Measurements from ENCODE around the gene KCNIP4. TPM values are rescaled to one million over a fixed set of nuclear protein-coding genes. Genes with fewer than 3 reads are reported as not detected.

KCNIP4 gene
- total and polyA plus RNA-seq, 9 of the 15 experiments (the other 6 are each of a cell fraction or from before 2014, with no cell fraction given): 0.25 to 0.41 TPM; not detected in 7

- in situ Hi-C loops (cut with MboI): no loop called here
- CTCF ChIA-PET (ENCODE audit: low intra/inter-chr PET ratio): no interaction called here
These were observed 66.3 kb downstream of the KCNIP4 start for GRCh38 chr4:21882051-21882839.

More at GRCh38 chr4:21882051-21882839, 66.3 kb downstream of the KCNIP4 start:
- no peaks in the 10 kb centered on the region for H3K9me3 ChIP-seq (replicated peaks; ENCODE audit: control insufficient read depth, insufficient read depth, low read depth, low read length)
- no peak overlapping the region for H3K9ac ChIP-seq (ENCODE audit: insufficient read depth in 1 of 2, low read depth in 2 of 2, low read length in 2 of 2)
- intact Hi-C loops (cut with micrococcal nuclease): no loop called here
- FAIRE-seq: no peak
- no peak overlapping the region for H3K27ac ChIP-seq (ENCODE audit: extremely low read depth, low read depth, low read length)
- H3K27me3 ChIP-seq (ENCODE audit: control insufficient read depth in 2 of 2, insufficient read depth in 2 of 2, low read length in 2 of 2): no peaks in the 10 kb centered on the region
- no peaks in the 10 kb centered on the region for H3K79me2 ChIP-seq (ENCODE audit: control insufficient read depth, insufficient read depth, low read length)
- no peaks in the 10 kb centered on the region for H3K4me1 ChIP-seq (replicated peaks in 1 of 2; ENCODE audit: control insufficient read depth in 2 of 2, insufficient read depth in 2 of 2, low read length in 2 of 2)
- no peak overlapping the region for H3K4me2 ChIP-seq (ENCODE audit: insufficient read depth, low read length)
- no peaks in the 10 kb centered on the region for H4K20me1 ChIP-seq (replicated peaks; ENCODE audit: control insufficient read depth, insufficient read depth, low read length)
- no TSS peak for BruUV-seq (replicated peaks)
- WGBS (ENCODE audit: insufficient coverage, low coverage, missing lambda C conversion rate): 0% methylated on average over 4 of the region's 4 CpGs
- no peak overlapping the region for H2AFZ ChIP-seq (ENCODE audit: low read depth, low read length)
- DNase-seq (ENCODE audit: extremely low read depth in 1 of 4, low spot score in 3 of 4): no peak
- no peak for ATAC-seq
- no peak overlapping the region for H3K4me3 ChIP-seq
- TF ChIP-seq ZNF57 (CRISPR knock-in tag; IDR thresholded peaks at IDR 0.05) (no peak), ZNF583 (CRISPR knock-in tag; IDR thresholded peaks at IDR 0.05) (no peak), RUNX1 (IDR thresholded peaks at IDR 0.05; ENCODE audit: low read depth) (no peak), TARDBP (IDR thresholded peaks at IDR 0.05) (no peak), ZBTB17 (CRISPR knock-in tag; IDR thresholded peaks at IDR 0.05) (no peak), CHD2 (IDR thresholded peaks at IDR 0.05; ENCODE audit: low read depth, low read length) (no peak), SNIP1 (IDR thresholded peaks at IDR 0.05; ENCODE audit: low read depth) (no peak), POLR2B (IDR thresholded peaks at IDR 0.05; ENCODE audit: low read depth, partially characterized antibody) (no peak), SMAD4 (CRISPR knock-in tag; conservative IDR thresholded peaks at IDR 0.05) (no peak), RBBP5 (IDR thresholded peaks at IDR 0.05; ENCODE audit: borderline replicate concordance, insufficient read depth, low read length, poor library complexity, severe bottlenecking) (no peak), PRMT5 (CRISPR knock-in tag; IDR thresholded peaks at IDR 0.05) (no peak), STAG1 (CRISPR knock-in tag; IDR thresholded peaks at IDR 0.05; ENCODE audit: borderline replicate concordance) (no peak)
- TF ChIP-seq, protein P1, sequence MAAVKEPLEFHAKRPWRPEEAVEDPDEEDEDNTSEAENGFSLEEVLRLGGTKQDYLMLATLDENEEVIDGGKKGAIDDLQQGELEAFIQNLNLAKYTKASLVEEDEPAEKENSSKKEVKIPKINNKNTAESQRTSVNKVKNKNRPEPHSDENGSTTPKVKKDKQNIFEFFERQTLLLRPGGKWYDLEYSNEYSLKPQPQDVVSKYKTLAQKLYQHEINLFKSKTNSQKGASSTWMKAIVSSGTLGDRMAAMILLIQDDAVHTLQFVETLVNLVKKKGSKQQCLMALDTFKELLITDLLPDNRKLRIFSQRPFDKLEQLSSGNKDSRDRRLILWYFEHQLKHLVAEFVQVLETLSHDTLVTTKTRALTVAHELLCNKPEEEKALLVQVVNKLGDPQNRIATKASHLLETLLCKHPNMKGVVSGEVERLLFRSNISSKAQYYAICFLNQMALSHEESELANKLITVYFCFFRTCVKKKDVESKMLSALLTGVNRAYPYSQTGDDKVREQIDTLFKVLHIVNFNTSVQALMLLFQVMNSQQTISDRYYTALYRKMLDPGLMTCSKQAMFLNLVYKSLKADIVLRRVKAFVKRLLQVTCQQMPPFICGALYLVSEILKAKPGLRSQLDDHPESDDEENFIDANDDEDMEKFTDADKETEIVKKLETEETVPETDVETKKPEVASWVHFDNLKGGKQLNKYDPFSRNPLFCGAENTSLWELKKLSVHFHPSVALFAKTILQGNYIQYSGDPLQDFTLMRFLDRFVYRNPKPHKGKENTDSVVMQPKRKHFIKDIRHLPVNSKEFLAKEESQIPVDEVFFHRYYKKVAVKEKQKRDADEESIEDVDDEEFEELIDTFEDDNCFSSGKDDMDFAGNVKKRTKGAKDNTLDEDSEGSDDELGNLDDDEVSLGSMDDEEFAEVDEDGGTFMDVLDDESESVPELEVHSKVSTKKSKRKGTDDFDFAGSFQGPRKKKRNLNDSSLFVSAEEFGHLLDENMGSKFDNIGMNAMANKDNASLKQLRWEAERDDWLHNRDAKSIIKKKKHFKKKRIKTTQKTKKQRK (IDR thresholded peaks at IDR 0.05; ENCODE audit: borderline replicate concordance, low read depth, low read length): no peak
- H3K36me3 ChIP-seq (ENCODE audit: control insufficient read depth, insufficient read depth, low read length): no peaks in the 10 kb centered on the region
- H3K9me1 ChIP-seq (ENCODE audit: control insufficient read depth, insufficient read depth, low read length): no peaks in the 10 kb centered on the region
- POLR2A ChIA-PET: no interaction called here
